Measurements from ENCODE around the gene CORO7.

The CORO7 gene

DNA sequence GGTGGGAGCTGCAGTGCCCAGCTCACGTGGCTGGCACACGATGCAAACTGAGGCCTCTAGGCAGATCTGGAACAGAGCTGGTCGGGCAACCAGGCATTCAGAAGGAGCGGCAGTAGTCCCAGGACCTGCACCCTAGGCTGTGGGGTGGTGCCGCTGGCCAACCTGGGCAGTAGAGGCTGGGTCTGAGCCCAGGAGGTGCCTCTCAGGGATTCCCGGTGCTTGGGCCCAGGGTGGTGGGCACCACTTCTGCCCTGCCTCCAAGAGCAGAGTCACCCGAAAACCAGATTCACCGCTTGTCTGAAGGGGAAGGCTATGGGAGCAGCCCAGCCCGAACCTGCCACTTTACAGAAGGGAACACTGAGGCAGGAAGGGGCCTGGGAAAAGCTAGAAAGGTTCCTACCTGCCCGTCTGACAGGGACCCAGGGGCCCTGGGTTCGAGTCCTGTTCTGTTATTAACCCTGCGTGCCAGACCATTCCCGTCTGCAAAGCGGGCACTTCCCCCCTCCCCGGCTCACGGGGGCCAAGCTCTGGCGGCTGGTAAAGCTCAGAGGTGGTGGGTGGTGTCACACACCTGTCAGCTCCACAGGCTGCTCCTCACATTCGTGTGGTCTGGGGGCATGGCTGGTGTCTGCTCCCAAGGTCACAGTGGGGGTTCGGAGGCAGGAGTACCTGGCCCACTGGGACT, 83.6 kb downstream of the CORO7 start:
- DNase-seq, result no peak

GRCh38 chr16:4332083-4332482, 84.3 kb downstream of the CORO7 start:
- no peak for DNase-seq

- DNase-seq, result no peak
Measured at GRCh38 chr16:4330277-4330874, 86.0 kb downstream of the CORO7 start.

DNA sequence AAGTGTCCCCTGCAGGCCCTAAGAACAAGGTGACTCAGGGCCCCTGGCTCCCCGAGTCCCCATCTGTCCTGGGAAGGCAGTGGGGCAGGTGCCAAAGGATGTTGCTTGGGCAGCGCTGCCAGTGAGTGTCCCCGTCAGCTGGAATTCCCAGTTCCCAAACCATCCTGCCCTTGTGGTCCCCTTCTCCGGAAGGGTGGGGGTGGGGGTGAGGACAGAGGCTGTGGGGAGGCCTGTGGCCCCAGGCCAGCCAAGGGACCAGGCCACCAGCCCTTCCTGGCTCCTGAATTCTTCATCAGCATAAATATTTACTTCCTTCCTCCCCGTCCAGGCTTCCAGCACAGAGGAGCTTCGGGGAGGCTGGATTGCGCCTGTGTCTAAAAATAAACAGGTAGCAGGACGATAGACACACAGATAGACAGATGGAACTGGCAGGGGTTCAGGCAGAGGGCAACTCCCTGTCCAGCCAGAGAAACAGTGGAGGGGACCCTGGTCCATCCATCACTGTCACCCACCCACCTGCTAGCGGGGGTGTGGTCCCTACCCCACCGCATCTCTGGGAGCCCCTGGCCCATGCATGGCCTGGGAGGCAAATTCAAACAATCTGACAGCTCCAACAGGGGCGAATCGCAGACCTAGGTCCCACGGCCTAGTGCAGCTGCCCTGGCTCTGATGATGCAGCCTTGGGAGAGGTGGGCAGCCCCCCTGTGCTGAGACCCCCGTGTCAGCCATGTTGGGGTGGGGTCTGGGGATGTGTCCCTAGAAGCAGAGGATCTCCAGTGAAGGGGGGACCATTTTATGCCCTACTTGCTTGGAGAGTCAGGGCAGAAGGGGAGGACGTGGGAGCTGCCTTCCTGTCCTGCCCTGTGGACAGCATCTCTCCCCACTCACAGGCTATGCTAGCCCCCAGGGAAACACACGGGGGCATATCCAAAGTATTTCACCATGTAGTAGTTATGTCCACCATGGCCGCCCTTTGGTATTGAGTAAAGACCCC, 87.3 kb downstream of the CORO7 start:
- peak; percentile 13 for DNase-seq

GRCh38 chr16:4328046-4328781, 88.2 kb downstream of the CORO7 start:
- DNase-seq, result peak; percentile 59

- no peak for DNase-seq
Measured at GRCh38 chr16:4327386-4328045, 88.9 kb downstream of the CORO7 start.

- no peak for DNase-seq
Measured at GRCh38 chr16:4325253-4325758, 91.1 kb downstream of the CORO7 start.

- no peak for DNase-seq
Measured at GRCh38 chr16:4324492-4325252, 91.7 kb downstream of the CORO7 start.

DNA sequence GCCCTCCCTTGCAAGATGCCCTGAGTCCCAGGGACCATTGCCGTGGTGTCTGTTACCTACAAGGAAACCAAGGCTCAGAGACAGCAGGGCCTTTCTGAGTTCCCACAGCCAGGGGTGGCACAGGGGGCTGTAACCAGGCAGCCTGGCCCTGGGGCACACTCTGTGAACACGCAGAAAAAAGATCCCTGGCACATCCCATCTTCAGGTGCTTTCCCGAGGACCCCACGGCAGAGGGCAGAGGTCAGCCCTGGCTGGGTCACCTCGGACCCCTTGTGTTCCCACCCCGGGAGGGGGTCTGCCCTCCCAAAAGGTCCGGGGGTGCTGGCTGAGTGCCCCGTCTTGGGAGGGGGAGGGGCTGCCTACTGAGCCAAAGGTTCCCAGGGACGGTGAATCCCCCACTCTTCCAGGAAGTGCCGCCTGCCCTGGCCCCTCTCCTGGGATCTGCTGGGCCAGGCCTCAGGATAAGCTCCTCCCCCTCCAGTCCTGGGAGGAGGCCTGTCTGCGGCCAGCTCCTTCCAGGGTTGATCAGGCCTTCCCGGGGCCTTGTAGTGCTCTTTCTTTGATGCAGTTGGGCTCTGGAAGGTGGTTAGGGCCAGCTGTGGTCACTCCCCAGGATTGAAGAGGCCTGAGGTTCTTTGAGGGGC, 92.4 kb downstream of the CORO7 start:
- no peak for DNase-seq

DNA sequence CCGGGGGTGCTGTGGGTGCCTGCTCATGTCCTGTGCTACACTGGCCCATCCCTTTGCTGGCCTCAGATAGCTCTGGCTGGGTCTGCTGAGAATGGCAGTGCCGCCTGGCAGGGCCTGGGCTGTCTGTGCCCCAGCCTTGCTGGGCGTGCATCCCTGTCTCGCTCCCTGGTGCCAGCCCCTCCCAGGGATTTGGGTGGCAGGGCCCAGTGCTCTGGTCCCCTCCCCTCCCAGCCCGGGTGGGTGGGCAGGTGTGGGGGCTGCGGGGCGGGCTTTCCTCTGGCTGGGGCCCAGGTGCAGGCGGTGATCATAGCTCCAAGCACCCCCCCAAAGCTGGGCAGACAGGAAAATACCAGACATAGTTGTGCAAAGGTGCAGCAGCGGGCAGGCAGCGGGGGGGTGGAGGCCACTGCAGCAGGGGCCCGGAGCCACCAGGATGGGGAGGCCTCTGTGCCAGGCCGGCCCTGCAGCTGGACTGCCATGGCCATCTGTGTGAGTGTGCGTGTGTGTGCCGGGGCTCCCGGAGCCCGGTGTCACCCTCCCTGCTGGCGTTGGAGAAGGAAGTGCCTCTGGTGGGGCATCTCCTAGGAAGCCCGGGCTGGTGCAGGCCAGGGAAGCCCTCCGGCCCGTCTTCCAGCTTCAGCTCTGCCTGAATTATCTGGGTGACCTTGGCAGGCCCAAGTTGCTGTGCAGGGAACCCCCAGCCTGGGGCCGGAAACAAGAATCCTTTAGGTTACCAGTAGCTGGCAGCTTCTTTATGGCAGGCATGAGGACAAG, 93.1 kb downstream of the CORO7 start:
- no peak for DNase-seq

DNA sequence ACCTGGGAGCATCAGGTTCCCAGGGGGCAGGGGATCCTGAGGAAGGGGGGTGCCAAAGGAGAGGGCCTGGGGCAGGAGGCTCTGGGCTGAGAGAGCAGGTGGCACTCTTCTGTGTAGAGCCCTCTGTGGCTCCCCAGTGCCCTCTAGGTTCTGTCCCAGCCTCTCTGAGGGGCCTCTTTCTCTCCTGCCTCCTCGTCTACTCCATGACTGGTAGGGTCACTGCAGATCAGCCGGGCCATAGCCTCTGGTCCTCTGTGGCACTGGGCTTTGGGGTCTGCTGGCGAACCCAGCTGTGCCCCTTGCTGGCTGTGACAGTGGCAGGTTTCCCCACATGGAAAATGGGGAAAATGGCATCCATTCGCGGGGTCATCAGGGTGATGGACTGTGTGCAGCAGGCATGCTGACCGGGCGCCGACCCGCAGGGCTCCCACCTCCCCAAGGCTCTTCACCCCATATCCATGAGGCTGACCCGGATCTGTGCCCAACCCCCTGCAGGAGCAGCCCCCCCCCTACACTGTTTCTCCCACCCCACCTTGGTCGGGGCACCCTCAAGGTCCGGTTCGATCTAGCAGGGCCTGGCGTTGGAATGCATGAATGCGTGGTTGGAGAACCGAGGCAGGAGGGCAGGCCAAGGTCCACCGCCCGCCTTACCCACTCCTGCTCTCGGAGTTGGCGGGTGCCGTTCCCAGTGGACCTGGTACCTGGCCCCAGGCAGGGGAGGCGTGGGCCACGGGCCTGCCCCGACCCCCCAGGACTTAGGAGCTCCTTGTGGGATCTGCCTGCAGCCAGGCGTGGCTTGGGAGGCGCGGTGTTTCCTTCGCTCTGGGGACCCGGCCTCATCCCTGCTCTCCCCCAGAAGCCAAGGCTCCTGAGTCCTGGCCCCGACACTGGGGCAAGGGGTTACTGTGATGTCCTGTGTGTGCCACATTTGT, 94.0 kb downstream of the CORO7 start:
- DNase-seq, result no peak

DNA sequence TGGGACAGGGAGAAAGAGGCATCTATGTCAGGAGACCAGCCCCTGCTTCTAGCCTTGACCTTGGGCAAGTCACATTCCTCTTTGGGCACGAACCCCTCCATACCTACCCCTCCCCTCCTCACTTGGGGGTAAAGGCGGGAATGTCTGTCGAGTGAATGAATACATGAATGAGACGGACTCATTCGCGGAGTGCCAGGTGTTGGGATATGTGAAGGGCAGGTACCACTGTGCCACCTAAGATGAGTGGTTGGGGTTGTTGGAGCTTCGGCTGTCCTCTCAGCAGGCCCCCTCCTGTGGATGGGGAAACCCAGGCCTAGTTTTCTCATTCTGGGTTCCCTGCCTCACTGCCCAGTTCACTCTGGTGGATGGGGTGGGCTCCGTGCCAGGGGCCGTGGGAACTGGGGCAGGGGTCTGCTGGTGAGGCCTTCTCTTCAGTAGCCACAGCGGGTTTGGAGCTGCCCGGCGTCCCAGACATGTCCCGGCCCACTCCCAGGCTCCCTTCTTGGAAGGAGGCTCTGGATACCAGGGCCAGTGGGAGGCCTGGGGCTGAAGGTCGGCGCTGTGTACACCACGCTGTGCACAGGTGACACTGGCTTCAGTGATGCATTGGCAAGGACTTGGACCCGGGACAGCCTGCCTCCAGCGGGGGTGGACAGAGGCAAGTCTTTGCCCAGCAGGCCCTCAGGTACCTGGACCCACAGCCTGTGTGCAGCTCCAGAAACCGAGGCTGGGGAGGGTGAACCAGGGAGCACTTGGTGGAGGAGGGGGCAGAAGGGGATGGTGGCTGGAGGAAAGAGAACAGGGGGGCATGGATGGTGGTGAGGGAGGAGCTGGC, 94.9 kb downstream of the CORO7 start:
- no peak for DNase-seq

DNA sequence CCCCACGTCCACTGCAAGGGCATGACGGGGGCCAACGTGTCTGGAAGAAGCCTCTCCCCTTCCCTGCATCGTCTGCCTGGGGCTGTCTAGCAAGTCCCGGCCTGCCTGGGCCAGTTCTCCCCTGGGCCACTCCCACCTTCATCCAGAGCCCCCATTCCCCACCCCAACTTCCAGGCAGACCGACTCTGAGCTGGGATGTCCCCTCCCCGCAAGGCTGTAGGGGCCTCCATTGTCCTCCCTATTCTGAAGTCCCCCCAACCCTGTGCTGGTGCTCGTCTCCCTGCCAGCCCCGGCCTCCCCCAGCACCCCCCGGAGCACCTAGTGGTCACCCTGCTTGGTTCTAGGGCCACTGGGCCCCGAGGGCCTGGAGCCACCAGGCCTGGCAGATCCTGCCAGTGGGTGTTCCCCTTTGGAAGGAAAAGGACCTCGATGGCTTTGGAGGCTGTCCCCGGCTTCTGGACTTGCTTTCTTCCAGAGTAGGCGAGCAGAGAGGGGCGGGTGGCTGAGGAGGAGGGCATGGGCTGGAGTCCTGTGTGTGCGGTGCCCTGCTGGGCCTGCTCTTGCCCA, 95.7 kb downstream of the CORO7 start:
- no peak for DNase-seq

DNA sequence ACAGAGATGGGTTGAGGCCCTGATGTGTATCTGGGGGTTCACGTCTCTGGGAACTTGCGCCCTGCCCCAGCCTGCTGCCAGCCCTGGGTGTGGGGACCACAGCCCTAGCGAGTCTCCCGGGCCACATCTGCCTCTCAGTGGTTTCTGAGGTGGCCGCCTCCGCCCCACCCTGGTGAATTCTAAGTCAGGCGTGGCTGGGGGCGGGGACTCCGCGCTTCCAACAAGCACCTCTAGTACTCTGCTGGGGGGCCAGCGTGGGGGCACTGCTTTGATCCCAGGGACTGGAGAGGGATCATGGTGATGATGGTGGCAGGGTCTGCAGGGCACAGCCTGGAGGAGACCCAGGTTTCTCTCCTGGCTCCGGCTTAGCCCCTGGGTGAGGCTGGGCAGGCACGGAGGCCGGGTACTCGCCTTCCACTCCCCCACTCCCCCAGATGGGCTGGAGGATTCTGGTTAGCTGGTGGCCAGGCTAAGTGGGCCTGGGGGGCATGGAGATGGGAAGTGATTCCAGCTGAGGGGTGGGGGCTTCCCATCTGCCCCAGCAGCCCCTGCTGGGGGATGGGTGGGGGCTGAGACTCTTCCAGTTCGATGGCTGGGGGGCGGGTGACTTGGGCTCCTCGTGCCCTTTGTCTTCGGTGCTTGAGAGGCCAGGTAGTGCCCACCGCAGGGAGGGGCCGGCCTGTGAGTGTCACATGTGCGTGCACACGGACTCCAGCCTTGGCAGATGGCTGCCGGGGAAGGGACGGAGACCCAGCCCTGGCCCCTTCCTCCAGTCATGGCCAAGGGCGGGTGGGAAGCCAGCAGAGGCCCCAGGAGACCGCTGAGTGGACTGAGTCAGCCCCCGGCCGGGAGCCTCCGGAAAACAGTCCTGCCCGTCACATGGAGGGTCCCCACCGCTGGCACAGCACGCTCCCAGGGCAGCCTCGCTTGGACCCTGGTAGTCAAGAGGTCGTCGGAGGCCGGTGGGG, 96.7 kb downstream of the CORO7 start:
- no peak for DNase-seq

DNA sequence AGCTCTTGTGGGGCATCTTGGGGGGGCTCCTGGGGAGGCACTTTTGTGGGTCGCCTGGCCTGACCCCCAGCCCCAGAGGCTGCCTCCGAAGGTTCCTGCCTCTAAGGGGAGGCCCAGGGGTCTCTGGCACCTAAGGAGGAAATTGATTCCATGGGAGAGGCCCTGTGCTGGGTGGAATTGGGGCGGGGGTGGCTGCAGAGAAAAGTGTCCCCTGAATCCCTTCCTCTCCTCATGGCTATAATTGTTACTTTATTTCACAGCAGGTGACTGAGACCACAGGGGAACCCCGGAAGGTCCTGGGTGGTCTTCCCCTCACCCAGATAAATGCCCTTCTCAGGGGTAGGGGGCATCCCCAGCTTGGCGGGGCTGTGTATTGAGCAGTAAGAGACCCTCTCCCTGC, 97.4 kb downstream of the CORO7 start:
- DNase-seq, result no peak

GRCh38 chr16:4318451-4318910, 97.9 kb downstream of the CORO7 start:
- no peak for DNase-seq
